Small intestine (tissue), 7 donors: Measurements from ENCODE around the gene POLR3H. TPM values are rescaled to one million over a fixed set of nuclear protein-coding genes. Genes with fewer than 3 reads are reported as not detected.
A peak's percentile ranks its signal among the peaks of the same experiment; 100 is the strongest.

Source experiments
- DNase-seq, 2 donors: peaks; one replicate each; pipeline versions ENCODE4 v3.0.0 to v3.0.0-alpha.2; 2013
- FAIRE-seq: peaks from 2 replicates; lab custom pipeline; 2012; peaks lifted over from hg19 to GRCh38; lab: Jason Lieb, UNC
- H3K27ac ChIP-seq, 3 donors: one replicate each; pipeline ENCODE4 v1.5.1; 2013; ENCODE audit warnings: low read length in 2 of 3, mild to moderate bottlenecking in 2 of 3, control low read depth in 1 of 3, inconsistent platforms in 1 of 3, low read depth in 1 of 3, moderate library complexity in 1 of 3
- H3K27me3 ChIP-seq, 3 donors: one replicate each; pipeline ENCODE4 v1.6.1; 2013; ENCODE audit warnings: low read length in 3 of 3, inconsistent platforms in 1 of 3; ENCODE audit not compliant: control insufficient read depth in 3 of 3, insufficient read depth in 3 of 3
- H3K36me3 ChIP-seq, 3 donors: one replicate each; pipeline ENCODE4 v1.6.1; 2013; ENCODE audit warnings: low read length in 3 of 3, inconsistent platforms in 1 of 3, low read depth in 1 of 3, mild to moderate bottlenecking in 1 of 3, moderate library complexity in 1 of 3; ENCODE audit not compliant: control insufficient read depth in 3 of 3, insufficient read depth in 2 of 3
- H3K4me1 ChIP-seq, 3 donors: one replicate each; pipeline ENCODE4 v1.6.1; 2013; ENCODE audit warnings: low read length in 2 of 3, inconsistent platforms in 1 of 3, low read depth in 1 of 3, mild to moderate bottlenecking in 1 of 3, moderate library complexity in 1 of 3; ENCODE audit not compliant: control insufficient read depth in 3 of 3, insufficient read depth in 2 of 3
- H3K4me3 ChIP-seq, 3 donors: one replicate each; pipeline ENCODE4 v1.5.1; 2013; ENCODE audit warnings: low read length in 3 of 3, control low read depth in 1 of 3, inconsistent platforms in 1 of 3, low read depth in 1 of 3, mild to moderate bottlenecking in 1 of 3, moderate library complexity in 1 of 3
- H3K9me3 ChIP-seq, 2 donors: one replicate each; pipeline ENCODE4 v1.6.1; 2013; ENCODE audit warnings: low read depth in 1 of 2, low read length in 1 of 2; ENCODE audit not compliant: control insufficient read depth in 2 of 2, insufficient read depth in 1 of 2
- WGBS, 3 donors: extraction: QIAGEN DNeasy Blood & Tissue Kit; methylation state at CpG; one replicate each; pipeline ENCODE4 v1.1.7; 2013; 5-methylcytosine and 5-hydroxymethylcytosine counted together
- polyA plus RNA-seq, 4 donors: library from polyadenylated mRNA; stranded (reverse) in 3 of 4; unstranded in 1 of 4; fragments of 200-250 nt in 3 of 4; fragments of 120-200 nt in 1 of 4; gene quantifications; one replicate each; pipeline versions ENCODE4 v1.2.1 to v1.2.3, GENCODE V29; 2013
- donor health status: healthy with polysubstance abuse.
- donor health status: control.
- donor health status: control.
- donor health status: Bipolar disorder and iron deficiency.
- donor health status: healthy.

POLR3H gene
- polyA plus RNA-seq, 4 donors = 2.7 to 18.2 (median 9.5) TPM

DNA sequence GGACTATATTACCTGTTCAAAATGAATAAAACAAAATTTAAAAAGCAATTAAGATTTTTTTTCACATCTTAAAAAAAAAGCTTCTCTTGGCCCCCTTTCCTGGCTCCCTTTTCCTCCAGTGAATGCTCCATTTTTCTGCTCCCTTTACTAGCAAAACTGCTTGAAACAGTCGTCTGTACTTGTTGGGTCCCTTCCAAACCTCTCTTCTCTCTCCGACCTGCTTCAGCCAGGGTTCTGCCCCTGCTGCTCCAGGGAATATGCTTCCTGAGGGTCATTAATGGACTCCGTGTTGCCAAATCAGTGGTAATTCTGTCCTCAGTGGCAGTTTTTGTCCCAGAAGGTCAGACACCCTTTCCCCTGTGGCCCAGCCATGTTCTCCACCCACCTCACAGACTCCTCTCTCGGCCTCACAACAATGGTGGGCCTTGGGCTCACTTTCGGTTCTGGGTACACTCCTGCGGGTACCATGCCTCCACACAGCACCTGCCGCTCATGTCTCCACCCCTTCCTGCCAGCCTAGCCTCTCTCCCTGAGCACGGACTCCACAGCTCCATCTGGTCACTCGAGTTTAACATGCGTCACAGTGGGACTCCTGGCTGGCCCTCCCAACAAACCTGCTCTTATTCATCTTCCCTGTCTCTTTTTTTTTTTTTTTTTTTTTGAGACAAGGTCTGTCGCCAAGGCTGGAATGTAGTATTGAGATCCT lies 7.8 kb upstream of the POLR3H start:
- DNase-seq = no peak
- no peaks in the 10 kb centered on the region for H3K36me3 ChIP-seq

DNA sequence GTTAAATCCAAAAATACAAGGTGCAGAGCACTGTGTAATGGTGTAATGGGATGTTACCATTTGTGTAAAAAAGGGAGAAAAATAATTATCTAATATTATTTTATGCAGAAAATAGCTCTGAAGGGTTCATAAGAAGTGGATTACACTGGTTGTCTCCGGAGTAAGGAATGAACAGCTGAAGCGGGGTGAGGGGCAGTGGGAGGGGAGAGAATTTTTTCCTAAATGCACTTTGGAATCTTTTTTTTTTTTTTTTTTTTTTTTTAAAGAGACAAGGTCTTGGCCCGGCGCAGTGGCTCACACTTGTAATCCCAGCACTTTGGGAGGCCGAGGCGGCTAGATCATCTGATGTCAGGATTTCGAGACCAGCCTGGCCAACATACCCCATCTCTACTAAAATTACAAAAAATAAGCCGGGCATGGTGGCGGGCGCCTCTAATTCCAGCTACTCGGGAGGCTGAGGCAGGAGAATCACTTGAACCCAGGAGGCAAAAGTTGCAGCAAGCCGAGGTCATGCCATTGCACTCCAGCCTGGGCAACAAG lies 6.8 kb upstream of the POLR3H start:
- Histone ChIP-seq H3K9me3 (no peaks in the 10 kb centered on the region), H3K27ac (no peak overlapping the region), H3K36me3 (no peaks in the 10 kb centered on the region), H3K4me3 (no peak overlapping the region), H3K4me1 (peaks cover 0 to 3% (median 0%) of the 10 kb centered on the region in 3 donors), H3K27me3 (no peaks in the 10 kb centered on the region)
- no peak for FAIRE-seq
- WGBS, 3 donors = 65 to 78% (median 67%) methylated on average over 12 of the region's 12 CpGs
- no peak for DNase-seq

More for the DNA sequence above, 7.8 kb upstream of the POLR3H start:
- H3K27me3 ChIP-seq = no peaks in the 10 kb centered on the region
- FAIRE-seq = no peak
- peaks cover 0 to 3% (median 0%) of the 10 kb centered on the region in 3 donors for H3K4me1 ChIP-seq
- WGBS, 3 donors = 37 to 72% (median 56%) methylated on average over 9 to 11 of the region's 11 CpGs
- no peak overlapping the region for H3K27ac ChIP-seq
- H3K9me3 ChIP-seq = no peaks in the 10 kb centered on the region
- H3K4me3 ChIP-seq = no peak overlapping the region

DNA sequence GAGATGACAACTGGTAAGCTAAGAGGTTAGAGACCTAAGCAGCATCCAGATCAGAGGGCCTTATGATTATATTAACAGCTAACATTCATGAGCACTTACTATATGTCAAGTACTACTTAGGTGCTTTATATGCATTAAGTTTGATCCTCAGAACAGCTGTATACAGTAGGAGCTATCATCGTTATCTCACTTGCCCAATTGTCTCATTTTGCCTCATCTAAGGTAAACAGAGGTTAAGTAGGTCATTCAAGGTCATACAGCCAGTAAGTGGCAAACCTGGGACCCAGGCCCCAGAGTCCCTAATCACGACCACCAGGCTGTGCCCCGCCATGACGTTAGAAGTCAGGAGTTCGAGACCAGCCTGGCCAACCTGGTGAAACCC lies 4.6 kb upstream of the POLR3H start:
- Histone ChIP-seq H3K9me3 (no peaks in the 10 kb centered on the region), H3K36me3 (no peaks in the 10 kb centered on the region), H3K27ac (no peak overlapping the region), H3K27me3 (no peaks in the 10 kb centered on the region), H3K4me1 (peaks cover 0 to 8% (median 0%) of the 10 kb centered on the region in 3 donors), H3K4me3 (no peak overlapping the region)
- FAIRE-seq (no peak), DNase-seq (no peak)
- WGBS, 3 donors = 87 to 90% (median 90%) methylated on average over 5 of the region's 5 CpGs

DNA sequence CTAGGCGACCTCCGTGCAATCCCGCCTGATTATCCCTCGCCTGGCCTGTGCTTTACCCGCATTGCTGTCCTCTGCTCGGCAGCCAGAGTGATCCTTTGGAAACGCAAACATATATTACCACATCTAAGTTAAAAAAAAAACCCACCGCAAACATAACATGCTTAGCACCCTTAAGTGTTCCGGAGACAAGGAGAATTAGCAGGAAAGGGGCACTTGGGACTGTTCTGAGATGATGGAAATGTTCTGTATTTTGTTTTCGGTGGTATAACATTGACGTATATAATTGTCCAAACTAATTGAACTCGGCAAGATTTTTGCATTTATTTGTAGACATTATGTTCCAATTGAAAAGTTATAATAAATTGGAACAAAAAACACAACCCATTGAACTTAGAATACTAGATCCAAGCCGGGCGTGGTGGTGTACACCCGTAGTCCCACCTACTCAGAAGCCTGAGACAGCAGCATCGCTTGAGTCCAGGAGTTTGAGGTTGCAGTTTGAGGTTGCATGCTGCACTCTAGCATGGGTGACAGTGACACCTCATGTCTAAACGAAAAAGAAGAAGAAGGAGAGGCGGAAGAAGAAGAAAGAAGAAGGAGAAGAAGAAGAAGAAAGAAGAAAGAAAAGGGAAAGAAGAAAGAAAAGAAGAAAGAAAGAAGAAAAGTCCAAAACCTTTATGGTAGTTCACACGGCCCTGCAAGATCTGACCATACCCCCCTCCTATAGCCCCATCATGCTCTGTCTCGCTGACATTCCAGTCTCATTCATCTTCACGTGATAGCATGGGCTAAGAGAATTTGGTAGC lies 604 bp upstream of the POLR3H start:
- H3K4me1 ChIP-seq = peaks cover 2 to 7% (median 2%) of the 10 kb centered on the region in 3 donors
- DNase-seq (no peak), FAIRE-seq (no peak)
- no peaks in the 10 kb centered on the region for H3K27me3 ChIP-seq
- H3K36me3 ChIP-seq = peaks cover 0 to 14% (median 0%) of the 10 kb centered on the region in 3 donors
- 23 to 24% (median 24%) methylated on average over 21 of the region's 21 CpGs for WGBS, 3 donors
- H3K4me3 ChIP-seq = peak overlapping the region; percentile 14 to 98 (median 75)
- no peaks in the 10 kb centered on the region for H3K9me3 ChIP-seq
- peak overlapping the region in 1 of 3 donors; percentile 29 for H3K27ac ChIP-seq

DNA sequence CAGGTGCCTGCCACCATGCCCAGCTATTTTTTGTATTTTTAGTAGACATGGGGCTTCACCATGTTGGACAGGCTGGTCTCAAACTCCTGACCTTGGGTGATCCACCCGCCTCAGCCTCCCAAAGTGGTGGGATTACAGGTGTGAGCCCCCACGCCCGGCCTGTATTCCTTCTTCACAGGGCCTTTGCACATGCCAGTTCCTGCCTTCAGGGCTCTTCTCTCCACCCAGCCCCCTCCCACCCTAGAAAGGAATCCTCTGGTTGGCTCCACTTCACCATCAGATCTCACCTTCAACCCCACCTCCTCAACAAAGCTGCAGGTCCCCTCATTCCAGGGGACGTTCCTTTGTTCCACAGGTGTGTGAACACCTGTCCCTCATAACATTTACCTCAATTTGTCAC lies 2.0 kb downstream of the POLR3H start:
- peaks cover 2 to 7% (median 2%) of the 10 kb centered on the region in 3 donors for H3K4me1 ChIP-seq
- no peak overlapping the region for H3K4me3 ChIP-seq

DNA sequence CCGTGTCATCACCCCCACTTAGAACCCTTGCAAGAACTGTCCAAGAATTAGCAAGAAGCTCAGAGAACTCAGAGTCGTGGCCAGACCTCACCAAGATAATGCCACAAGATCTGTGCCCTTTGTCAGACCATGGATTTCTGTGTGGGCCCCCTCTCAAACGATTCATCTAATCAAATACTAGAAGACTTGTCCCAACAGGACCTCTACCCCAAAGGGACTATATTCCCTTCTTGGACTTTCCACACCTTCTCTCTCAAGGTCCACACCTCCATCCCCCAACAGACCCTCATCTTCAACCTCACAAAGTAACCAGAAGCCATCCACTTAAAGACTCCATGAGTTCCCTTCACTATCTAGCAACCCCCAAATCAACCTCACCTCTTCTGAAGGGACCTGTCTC lies 2.8 kb downstream of the POLR3H start:
- Histone ChIP-seq H3K4me3 (no peak overlapping the region), H3K27me3 (no peaks in the 10 kb centered on the region), H3K36me3 (peaks cover 0 to 41% (median 0%) of the 10 kb centered on the region in 3 donors), H3K4me1 (peaks cover 2 to 7% (median 2%) of the 10 kb centered on the region in 3 donors), H3K27ac (no peak overlapping the region), H3K9me3 (no peaks in the 10 kb centered on the region)
- 47 to 70% (median 54%) methylated on average over 3 of the region's 3 CpGs for WGBS, 3 donors
- FAIRE-seq (no peak), DNase-seq (no peak)

More for the DNA sequence above, 2.0 kb downstream of the POLR3H start:
- FAIRE-seq = no peak
- Histone ChIP-seq H3K27ac (no peak overlapping the region), H3K36me3 (peaks cover 0 to 36% (median 0%) of the 10 kb centered on the region in 3 donors), H3K9me3 (no peaks in the 10 kb centered on the region), H3K27me3 (no peaks in the 10 kb centered on the region)
- WGBS, 3 donors = 83 to 92% (median 88%) methylated on average over 4 of the region's 4 CpGs
- no peak for DNase-seq

DNA sequence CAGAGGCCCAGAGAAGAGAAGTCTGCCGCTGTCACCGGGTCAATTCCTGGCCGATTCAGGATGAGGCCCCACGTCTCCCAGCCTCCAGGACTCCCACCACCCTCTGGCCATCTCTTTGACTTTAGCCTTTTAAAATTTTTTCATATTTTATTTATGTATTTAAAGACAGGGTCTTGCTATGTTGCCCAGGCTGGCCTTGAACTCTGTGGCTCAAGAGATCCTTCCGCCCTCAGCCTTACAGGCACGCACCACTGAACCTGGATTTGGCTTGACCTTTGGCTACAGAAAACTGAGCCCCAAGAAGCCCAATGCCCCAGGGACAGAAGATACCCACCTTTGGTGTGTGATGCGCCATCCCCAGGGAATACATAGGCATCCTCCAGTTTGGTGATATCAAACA lies 3.9 kb downstream of the POLR3H start:
- FAIRE-seq = no peak
- WGBS, 3 donors = 93 to 95% (median 94%) methylated on average over 7 of the region's 7 CpGs

DNA sequence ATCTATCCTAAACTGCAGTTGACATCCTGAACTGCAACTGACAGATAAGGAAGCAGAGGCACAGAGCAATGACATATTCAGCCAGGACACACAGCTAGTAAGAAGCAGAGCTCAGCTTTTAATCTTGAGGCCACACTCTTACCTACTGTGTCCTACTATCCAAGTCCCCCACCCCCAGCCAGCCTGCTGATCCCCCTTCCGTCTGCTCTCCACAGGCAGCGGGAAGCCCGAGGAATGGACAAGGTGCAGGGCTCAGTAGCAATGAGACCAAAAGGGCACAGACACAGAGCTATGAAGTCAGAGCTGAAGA lies 4.3 kb downstream of the POLR3H start:
- WGBS, 3 donors = 76 to 90% (median 88%) methylated on average over 3 of the region's 3 CpGs
- no peaks in the 10 kb centered on the region for H3K9me3 ChIP-seq
- H3K4me1 ChIP-seq = peaks cover 2 to 7% (median 2%) of the 10 kb centered on the region in 3 donors
- H3K36me3 ChIP-seq = peaks cover 0 to 41% (median 0%) of the 10 kb centered on the region in 3 donors
- FAIRE-seq = no peak
- no peaks in the 10 kb centered on the region for H3K27me3 ChIP-seq
- no peak for DNase-seq
- no peak overlapping the region for H3K27ac ChIP-seq
- H3K4me3 ChIP-seq = no peak overlapping the region

More for the DNA sequence above, 3.9 kb downstream of the POLR3H start:
- Histone ChIP-seq H3K4me1 (peaks cover 2 to 7% (median 2%) of the 10 kb centered on the region in 3 donors), H3K27me3 (no peaks in the 10 kb centered on the region), H3K4me3 (no peak overlapping the region), H3K36me3 (peaks cover 0 to 41% (median 0%) of the 10 kb centered on the region in 3 donors), H3K9me3 (no peaks in the 10 kb centered on the region), H3K27ac (no peak overlapping the region)
- DNase-seq = no peak
